NOMO-1 (cell line): ENCODE results near the gene SMG1.
"Not testable (repeated sequence)": the region's sequence is repeated elsewhere in the genome, so short reads cannot be mapped to it uniquely, and the experiment has no call there.

ENCODE experiments used
- DNase-seq, 2 experiments: peaks; one replicate each; lab custom pipeline; 2025; ENCODE audit not compliant: unreplicated experiment in 2 of 2; lab: John Stamatoyannopoulos, UW

The SMG1 gene

GRCh38 chr16:18936727-18937340 lies 10.6 kb upstream of the SMG1 start:
- no peak for DNase-seq

GRCh38 chr16:18933501-18933900 lies 7.3 kb upstream of the SMG1 start:
- DNase-seq = no peak

- no peak for DNase-seq
These were observed 6.2 kb upstream of the SMG1 start for GRCh38 chr16:18932243-18932987.

DNA sequence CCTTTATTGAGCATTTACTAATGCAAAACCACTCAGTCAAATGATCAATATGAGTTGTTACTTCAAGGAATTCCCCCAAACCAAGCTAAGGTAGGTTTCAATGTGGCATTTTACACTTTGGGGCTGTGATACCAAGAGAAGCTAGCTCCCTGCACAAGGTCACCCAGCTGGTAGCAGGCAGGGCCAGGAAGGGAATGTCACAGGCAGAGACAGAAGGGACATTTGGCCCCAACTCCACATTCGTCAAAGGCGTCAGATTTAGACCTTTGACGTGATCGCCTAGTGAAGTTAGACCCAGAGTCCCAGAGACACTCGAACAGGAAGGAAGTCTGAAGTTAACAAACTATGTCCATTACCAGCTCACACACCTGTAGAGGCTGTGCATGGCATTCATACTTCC lies 5.5 kb upstream of the SMG1 start:
- no peak for DNase-seq

DNA sequence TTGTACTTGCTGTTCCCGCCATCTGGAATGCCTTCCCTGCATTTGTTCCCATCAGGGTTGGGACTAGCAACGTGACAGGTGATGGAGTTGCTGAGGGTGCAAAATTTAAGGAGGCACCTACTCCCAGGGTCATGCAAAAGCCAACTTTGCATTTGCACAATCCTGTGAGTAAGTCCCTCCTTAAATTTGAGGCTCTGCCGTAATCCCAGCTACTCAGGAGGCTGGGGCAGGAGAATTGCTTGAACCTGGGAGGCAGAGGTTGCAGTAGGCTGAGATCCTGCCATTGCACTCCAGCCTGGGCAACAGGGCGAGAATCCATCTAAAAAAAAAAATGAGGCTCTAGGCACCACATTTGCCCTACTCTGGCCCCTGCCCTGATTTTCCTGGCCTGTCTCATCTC lies 3.9 kb upstream of the SMG1 start:
- not testable (repeated sequence) for DNase-seq

DNA sequence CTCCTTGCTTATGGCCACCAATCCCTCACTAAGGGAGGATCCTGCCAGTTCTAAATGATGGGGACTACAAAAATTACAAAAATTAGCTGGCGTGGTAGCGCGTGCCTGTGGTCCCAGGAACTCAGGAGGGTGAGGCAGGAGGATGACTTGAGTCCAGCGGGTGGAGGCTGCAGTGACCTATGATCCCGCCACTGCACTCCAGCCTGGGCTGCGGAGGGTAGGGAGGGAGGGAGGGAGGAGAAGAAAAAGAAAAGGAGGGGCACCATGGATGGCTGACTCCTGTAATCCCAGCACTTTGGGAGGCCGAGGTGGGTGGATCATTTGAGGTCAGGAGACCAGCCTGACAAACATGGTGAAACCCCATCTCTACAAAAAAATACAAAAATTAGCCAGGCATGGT lies 1.9 kb upstream of the SMG1 start:
- not testable (repeated sequence) for DNase-seq

DNA sequence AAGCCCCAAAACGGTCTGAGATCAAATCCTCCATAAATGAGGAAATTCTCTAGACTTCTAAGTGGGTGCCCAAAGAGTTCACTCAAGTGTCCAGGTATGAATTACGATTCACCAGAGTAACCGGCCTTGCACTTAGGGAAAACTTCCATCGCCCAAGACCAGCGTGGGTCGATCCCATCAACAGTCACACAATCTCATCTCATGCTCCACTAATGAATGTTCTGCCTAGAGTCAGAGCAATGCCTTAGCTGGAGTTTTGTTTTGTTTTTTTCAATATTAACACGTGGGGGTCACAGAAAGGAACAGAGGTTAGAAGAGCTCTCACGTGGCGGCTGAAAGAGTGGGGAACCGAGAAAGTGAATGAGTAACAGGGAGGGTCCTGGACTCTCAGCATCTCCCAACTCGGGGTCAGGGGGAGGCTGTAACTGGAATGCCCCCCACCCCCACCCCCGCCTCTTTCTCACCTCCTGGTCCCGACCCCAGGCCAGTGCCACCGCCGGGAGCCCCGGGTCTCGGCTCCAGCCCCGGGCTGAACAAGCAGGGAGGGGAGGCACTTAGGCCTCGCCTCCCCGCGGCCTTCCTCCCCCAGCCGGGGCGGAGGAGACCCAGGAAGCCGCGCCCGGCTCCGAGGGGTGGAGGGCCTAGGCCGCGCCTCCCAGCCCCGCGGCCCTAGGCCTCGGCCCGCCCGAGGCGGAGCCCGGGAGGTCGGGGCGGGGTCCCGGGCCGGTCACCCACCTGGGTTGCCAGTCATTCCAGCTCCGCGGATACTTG lies 808 bp downstream of the SMG1 start:
- DNase-seq = peak; percentile 2 to 24

DNA sequence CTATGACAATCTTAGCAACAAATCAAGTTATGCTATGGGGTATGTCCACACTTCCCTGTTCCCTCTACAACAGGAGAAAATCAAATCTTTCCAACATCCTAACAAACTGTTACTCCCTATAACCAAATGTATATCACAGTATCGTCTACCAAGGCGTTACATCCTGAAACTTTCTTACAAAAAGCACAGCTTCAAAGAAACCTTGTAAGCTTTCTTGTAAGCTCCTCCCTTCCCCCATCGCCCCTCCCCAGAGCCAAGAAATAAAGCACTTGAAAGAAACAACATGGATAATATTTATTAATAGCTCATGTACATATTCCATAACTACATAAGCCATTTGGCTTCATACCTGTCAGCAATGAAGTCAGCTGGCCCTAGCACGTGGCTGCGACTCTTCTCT lies 2.3 kb downstream of the SMG1 start:
- DNase-seq = not testable (repeated sequence)

GRCh38 chr16:18923124-18923523 lies 3.1 kb downstream of the SMG1 start:
- not testable (repeated sequence) for DNase-seq

- not testable (repeated sequence) for DNase-seq
These were observed 16.6 kb downstream of the SMG1 start for GRCh38 chr16:18909585-18909984.

GRCh38 chr16:18908716-18909115 lies 17.5 kb downstream of the SMG1 start:
- DNase-seq = not testable (repeated sequence)

DNA sequence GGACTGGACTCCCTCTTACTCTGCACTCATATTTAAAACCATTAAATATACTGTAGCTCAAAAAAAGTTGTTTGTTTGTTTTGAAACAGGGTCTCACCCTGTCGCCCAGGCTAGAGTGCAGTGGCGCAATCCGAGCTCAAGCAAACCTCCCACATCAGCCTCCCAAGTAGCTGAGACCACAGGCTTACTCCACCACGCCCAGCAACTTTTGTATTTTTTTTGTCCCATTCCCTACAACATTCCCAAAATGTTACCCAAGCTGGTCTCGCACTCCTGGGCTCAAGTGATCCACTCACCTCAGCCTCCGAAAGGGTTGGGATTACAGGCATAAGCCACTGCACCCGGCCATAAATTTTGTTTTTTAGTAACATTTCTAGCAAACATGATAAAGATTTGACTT lies 23.4 kb downstream of the SMG1 start:
- not testable (repeated sequence) for DNase-seq

DNA sequence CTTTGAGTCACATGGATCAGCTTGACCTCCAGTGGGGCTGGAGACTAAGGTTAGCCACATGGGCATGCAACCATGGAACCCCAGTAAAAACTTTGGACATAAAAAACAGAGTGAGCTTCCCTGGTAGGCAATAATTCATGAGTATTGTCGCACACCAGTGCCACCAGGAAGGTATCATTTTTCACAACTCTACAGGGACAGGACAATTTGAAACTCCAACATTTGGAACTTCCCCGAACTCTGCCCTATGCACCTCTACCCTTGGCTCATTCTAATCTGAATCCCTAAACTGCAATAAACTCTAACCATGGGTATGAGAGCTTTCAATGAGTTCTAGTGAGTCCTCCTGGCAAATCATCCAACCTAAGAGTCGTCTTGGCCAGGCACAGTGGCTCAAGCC lies 24.2 kb downstream of the SMG1 start:
- not testable (repeated sequence) for DNase-seq

GRCh38 chr16:18901194-18901593 lies 25.0 kb downstream of the SMG1 start:
- DNase-seq = not testable (repeated sequence)

DNA sequence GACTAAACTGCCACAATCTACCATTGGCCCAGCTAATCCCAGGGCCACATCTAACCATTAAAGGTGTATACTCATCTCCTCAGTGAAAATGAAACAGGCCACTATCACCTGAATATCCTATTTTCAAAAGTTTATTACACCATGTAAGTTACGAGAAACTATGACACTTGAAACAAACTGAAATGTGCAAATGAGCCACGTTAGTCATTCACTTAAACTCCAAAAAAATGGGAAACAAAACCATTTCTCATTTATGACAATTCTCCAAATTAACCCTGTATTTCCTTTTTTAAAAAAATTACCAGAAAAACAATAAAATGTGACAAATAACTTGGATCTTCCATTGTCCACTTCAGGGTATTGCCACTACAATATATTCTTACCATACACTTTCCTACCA lies 41.8 kb downstream of the SMG1 start:
- not testable (repeated sequence) for DNase-seq

- DNase-seq = not testable (repeated sequence)
These were observed 48.5 kb downstream of the SMG1 start for GRCh38 chr16:18877734-18878133.

GRCh38 chr16:18877259-18877658 lies 48.9 kb downstream of the SMG1 start:
- peak in 1 of 2 experiments; percentile 32 for DNase-seq

DNA sequence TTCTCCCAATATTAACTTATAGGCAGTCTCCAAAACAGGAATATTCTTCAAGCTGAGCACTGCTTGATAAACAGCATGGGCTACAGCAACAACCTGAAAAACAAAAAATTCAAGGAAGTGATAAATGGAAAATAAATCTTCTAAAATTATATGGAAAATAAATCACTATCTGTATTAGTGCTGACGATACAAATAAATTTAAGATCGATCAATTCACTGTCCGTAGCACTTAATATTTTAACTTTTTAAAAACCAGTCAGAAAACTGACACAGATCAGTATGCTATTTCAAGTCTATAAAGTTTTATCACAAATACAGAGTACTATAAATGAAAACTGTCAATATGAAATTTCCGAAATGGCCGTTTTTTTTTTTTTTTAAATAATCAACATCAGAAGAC lies 49.9 kb downstream of the SMG1 start:
- DNase-seq = not testable (repeated sequence)

GRCh38 chr16:18869043-18869771 lies 57.0 kb downstream of the SMG1 start:
- DNase-seq = not testable (repeated sequence)

GRCh38 chr16:18866277-18866823 lies 59.9 kb downstream of the SMG1 start:
- DNase-seq = not testable (repeated sequence)

- DNase-seq = not testable (repeated sequence)
These were observed 63.3 kb downstream of the SMG1 start for GRCh38 chr16:18862891-18863290.
